Mesothelial cell of epicardium (in vitro differentiated cells): Measurements from ENCODE around the gene SOX6. TPM values are rescaled to one million over a fixed set of nuclear protein-coding genes. Genes with fewer than 3 reads are reported as not detected.

Source experiments
- DNase-seq, 2 experiments: peaks; one replicate each; pipeline ENCODE4 v3.0.0; 2021; ENCODE audit warnings: low spot score in 2 of 2; ENCODE audit not compliant: unreplicated experiment in 2 of 2
- H3K27ac Mint-ChIP-seq: 2 replicates; pipeline ENCODE4 v1.8.0; 2021; ENCODE audit warnings: mixed read lengths
- H3K27me3 Mint-ChIP-seq: 2 replicates; pipeline ENCODE4 v1.8.0; 2021; ENCODE audit warnings: low read depth, mixed read lengths
- H3K36me3 Mint-ChIP-seq: 2 replicates; pipeline ENCODE4 v1.8.0; 2021; ENCODE audit warnings: mixed read lengths
- H3K4me1 Mint-ChIP-seq: 2 replicates; pipeline ENCODE4 v1.8.0; 2021; ENCODE audit warnings: mixed read lengths
- H3K4me3 Mint-ChIP-seq: 2 replicates; pipeline ENCODE4 v1.8.0; 2021; ENCODE audit warnings: mild to moderate bottlenecking, moderate library complexity, mixed read lengths
- H3K9me3 Mint-ChIP-seq: 2 replicates; pipeline ENCODE4 v1.8.0; 2021; ENCODE audit warnings: mixed read lengths
- CTCF ChIP-seq: fragments of 200-600 bp; sonication (generic); IDR thresholded peaks from one replicate; pipeline ENCODE4 v1.5.0; 2021; ENCODE audit warnings: antibody characterized with exemption; ENCODE audit not compliant: unreplicated experiment
- total RNA-seq: library from RNA; stranded (reverse); gene quantifications from 3 replicates; pipeline ENCODE4 v1.2.1, GENCODE V29; 2021

The SOX6 gene
- total RNA-seq, 1 donor from 2014 or later = 46.4 TPM

DNA sequence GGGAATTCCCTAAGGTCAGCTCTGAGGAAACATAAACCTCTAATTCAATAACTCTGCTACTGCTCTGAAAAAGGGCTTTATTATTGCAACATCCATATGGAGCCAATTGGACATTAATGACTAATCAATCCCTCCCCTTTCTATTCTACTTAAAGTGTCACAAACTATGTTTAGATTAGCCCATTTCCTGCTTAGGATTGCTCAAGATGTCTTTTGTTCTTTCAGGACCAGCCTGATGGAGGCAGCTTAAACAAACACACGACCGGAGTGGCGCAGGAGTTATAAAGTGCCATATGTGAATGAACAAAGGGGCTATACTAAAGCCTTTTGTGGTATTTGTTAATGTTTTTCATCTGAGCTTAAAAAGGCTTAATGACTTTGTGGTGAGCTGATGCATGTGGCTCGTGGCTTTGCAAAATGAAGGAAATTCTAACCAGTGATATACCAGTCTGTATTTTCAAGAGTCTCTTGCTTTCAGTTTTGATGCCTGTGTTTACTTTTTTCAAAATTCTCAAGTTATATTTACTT lies 354.4 kb downstream of the SOX6 start:
- Mint-ChIP-seq H3K4me3 (no peak overlapping the region), H3K27me3 (no peaks in the 10 kb centered on the region), H3K27ac (peak overlapping the region; percentile 32), H3K4me1 (peaks cover 5% of the 10 kb centered on the region), H3K9me3 (no peaks in the 10 kb centered on the region), H3K36me3 (peaks cover 8% of the 10 kb centered on the region)
- DNase-seq = no peak
- TF ChIP-seq CTCF = no peak

DNA sequence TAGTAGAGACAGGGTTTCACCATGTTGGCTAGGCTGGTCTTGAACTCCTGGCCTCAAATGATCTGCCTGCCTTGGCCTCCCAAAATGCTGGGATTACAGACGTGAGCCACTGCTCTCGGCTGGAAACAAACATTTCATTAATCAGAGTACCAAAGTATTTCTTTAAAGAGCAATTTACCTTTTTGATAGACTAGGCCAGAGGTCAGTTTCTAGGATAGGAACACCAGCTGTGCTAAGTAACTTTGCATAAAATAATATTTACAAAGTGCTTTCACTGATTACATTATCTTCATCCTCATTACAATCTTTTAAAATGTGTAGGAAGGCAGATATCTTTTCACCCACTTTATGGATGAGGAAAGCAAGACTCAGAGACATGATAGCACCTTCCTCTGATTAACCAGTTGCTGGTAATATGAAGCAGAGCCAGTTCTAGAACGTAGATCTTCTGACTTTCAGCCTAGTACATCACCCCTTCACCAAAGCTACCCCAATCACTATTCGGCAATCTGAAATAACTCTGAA lies 355.2 kb downstream of the SOX6 start:
- no peak for DNase-seq
- no peaks in the 10 kb centered on the region for H3K9me3 Mint-ChIP-seq
- peaks cover 5% of the 10 kb centered on the region for H3K4me1 Mint-ChIP-seq
- H3K4me3 Mint-ChIP-seq = no peak overlapping the region
- no peaks in the 10 kb centered on the region for H3K27me3 Mint-ChIP-seq
- H3K27ac Mint-ChIP-seq = no peak overlapping the region
- H3K36me3 Mint-ChIP-seq = peaks cover 2% of the 10 kb centered on the region
- no peak for TF ChIP-seq CTCF

- no peak for TF ChIP-seq CTCF
- H3K4me1 Mint-ChIP-seq = peaks cover 5% of the 10 kb centered on the region
- no peaks in the 10 kb centered on the region for H3K9me3 Mint-ChIP-seq
- DNase-seq = no peak
- no peak overlapping the region for H3K27ac Mint-ChIP-seq
- no peak overlapping the region for H3K4me3 Mint-ChIP-seq
- H3K36me3 Mint-ChIP-seq = peaks cover 2% of the 10 kb centered on the region
- no peaks in the 10 kb centered on the region for H3K27me3 Mint-ChIP-seq
Measured at GRCh38 chr11:16000065-16000464, 356.3 kb downstream of the SOX6 start.

- H3K27me3 Mint-ChIP-seq = no peaks in the 10 kb centered on the region
- no peak overlapping the region for H3K4me3 Mint-ChIP-seq
- H3K9me3 Mint-ChIP-seq = no peaks in the 10 kb centered on the region
- no peak for DNase-seq
- TF ChIP-seq CTCF = no peak
- H3K27ac Mint-ChIP-seq = peak overlapping the region; percentile 21
- H3K4me1 Mint-ChIP-seq = peaks cover 9% of the 10 kb centered on the region
- H3K36me3 Mint-ChIP-seq = no peaks in the 10 kb centered on the region
Measured at GRCh38 chr11:15993345-15993744, 363.0 kb downstream of the SOX6 start.

- DNase-seq = no peak
- no peak overlapping the region for H3K4me3 Mint-ChIP-seq
- H3K9me3 Mint-ChIP-seq = no peaks in the 10 kb centered on the region
- peaks cover 9% of the 10 kb centered on the region for H3K4me1 Mint-ChIP-seq
- H3K27ac Mint-ChIP-seq = no peak overlapping the region
- H3K36me3 Mint-ChIP-seq = no peaks in the 10 kb centered on the region
- no peak for TF ChIP-seq CTCF
- no peaks in the 10 kb centered on the region for H3K27me3 Mint-ChIP-seq
Measured at GRCh38 chr11:15991215-15991614, 365.1 kb downstream of the SOX6 start.

- no peaks in the 10 kb centered on the region for H3K36me3 Mint-ChIP-seq
- no peaks in the 10 kb centered on the region for H3K27me3 Mint-ChIP-seq
- no peak for TF ChIP-seq CTCF
- H3K4me1 Mint-ChIP-seq = peaks cover 12% of the 10 kb centered on the region
- H3K9me3 Mint-ChIP-seq = no peaks in the 10 kb centered on the region
- H3K27ac Mint-ChIP-seq = no peak overlapping the region
- no peak overlapping the region for H3K4me3 Mint-ChIP-seq
- no peak for DNase-seq
Measured at GRCh38 chr11:15989685-15990084, 366.7 kb downstream of the SOX6 start.
